T-helper 17 cell (primary cell): ENCODE results near the gene ZNF674. TPM values are rescaled to one million over a fixed set of nuclear protein-coding genes. Genes with fewer than 3 reads are reported as not detected.

Experiments
- ATAC-seq: fragments of 150-1000 bp; cut with Tn5 transposase; 2 replicates; pipeline ENCODE4 v1.10.0; 2021; ENCODE audit warnings: mild to moderate bottlenecking, moderate library complexity
- DNase-seq, 3 donors: peaks; one replicate each; pipeline versions ENCODE4 v3.0.0 to v3.0.0-alpha.2; 2020 to 2021
- H3K9me3 ChIP-seq: one replicate; pipeline ENCODE4 v1.7.0; 2013; ENCODE audit warnings: low read length, mild to moderate bottlenecking; ENCODE audit not compliant: control insufficient read depth, poor library complexity, severe bottlenecking
- H3K27ac Mint-ChIP-seq: one replicate; pipeline ENCODE4 v1.8.0; 2022; ENCODE audit warnings: mild to moderate bottlenecking, moderate library complexity, mixed read lengths
- H3K27me3 Mint-ChIP-seq: one replicate; pipeline ENCODE4 v1.8.0; 2022; ENCODE audit warnings: mixed read lengths
- H3K36me3 Mint-ChIP-seq: one replicate; pipeline ENCODE4 v1.8.0; 2022; ENCODE audit warnings: low read depth, mixed read lengths
- H3K4me1 Mint-ChIP-seq: one replicate; pipeline ENCODE4 v1.8.0; 2022; ENCODE audit warnings: mild to moderate bottlenecking, mixed read lengths
- H3K4me3 Mint-ChIP-seq: one replicate; pipeline ENCODE4 v1.8.0; 2022; ENCODE audit warnings: mild to moderate bottlenecking, moderate library complexity, mixed read lengths
- total RNA-seq, 4 donors: library from RNA in 2 of 4; stranded (reverse) in 2 of 4; gene quantifications; one replicate each; pipeline ENCODE4 v1.2.3 and lab custom pipeline; 2022 to 2026

The ZNF674 gene
- total RNA-seq, 2 donors from 2014 or later: 1.6 to 3.9 TPM

GRCh38 chrX:46575586-46575985, 30.4 kb upstream of the ZNF674 start:
- Mint-ChIP-seq H3K4me1 (peaks cover 39% of the 10 kb centered on the region), H3K27me3 (no peaks in the 10 kb centered on the region), H3K36me3 (no peaks in the 10 kb centered on the region), H3K27ac (no peak overlapping the region), H3K4me3 (peak overlapping the region; percentile 89)
- no peak for ATAC-seq
- H3K9me3 ChIP-seq: no peaks in the 10 kb centered on the region
- no peak for DNase-seq

DNA sequence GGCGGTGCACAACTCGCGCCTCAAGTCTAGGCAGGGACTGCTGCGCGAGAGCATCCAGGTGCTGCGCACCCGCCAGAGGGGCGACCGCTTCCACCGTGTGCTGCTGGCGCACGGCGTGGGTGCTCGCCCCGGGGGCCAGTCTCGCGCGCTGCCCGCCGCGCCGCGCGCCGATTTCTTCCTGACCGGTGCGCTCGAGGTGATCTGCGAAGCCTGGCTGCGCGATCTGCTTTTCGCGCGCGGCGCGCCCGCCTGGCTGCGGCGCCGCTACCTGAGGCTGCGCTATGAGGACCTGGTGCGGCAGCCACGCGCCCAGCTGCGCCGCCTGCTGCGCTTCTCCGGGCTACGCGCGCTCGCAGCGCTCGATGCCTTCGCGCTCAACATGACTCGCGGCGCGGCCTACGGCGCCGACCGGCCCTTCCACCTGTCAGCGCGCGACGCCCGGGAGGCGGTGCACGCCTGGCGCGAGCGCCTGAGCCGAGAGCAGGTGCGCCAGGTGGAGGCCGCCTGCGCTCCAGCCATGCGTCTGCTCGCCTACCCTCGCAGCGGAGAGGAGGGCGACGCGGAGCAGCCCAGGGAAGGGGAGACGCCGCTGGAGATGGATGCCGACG, 29.7 kb upstream of the ZNF674 start:
- H3K4me3 Mint-ChIP-seq: peak overlapping the region; percentile 89
- H3K27ac Mint-ChIP-seq: no peak overlapping the region
- H3K27me3 Mint-ChIP-seq: no peaks in the 10 kb centered on the region
- ATAC-seq: peak; percentile 36
- no peaks in the 10 kb centered on the region for H3K9me3 ChIP-seq
- peak; percentile 25 to 32 (median 29) for DNase-seq
- H3K4me1 Mint-ChIP-seq: peaks cover 36% of the 10 kb centered on the region
- H3K36me3 Mint-ChIP-seq: no peaks in the 10 kb centered on the region

DNA sequence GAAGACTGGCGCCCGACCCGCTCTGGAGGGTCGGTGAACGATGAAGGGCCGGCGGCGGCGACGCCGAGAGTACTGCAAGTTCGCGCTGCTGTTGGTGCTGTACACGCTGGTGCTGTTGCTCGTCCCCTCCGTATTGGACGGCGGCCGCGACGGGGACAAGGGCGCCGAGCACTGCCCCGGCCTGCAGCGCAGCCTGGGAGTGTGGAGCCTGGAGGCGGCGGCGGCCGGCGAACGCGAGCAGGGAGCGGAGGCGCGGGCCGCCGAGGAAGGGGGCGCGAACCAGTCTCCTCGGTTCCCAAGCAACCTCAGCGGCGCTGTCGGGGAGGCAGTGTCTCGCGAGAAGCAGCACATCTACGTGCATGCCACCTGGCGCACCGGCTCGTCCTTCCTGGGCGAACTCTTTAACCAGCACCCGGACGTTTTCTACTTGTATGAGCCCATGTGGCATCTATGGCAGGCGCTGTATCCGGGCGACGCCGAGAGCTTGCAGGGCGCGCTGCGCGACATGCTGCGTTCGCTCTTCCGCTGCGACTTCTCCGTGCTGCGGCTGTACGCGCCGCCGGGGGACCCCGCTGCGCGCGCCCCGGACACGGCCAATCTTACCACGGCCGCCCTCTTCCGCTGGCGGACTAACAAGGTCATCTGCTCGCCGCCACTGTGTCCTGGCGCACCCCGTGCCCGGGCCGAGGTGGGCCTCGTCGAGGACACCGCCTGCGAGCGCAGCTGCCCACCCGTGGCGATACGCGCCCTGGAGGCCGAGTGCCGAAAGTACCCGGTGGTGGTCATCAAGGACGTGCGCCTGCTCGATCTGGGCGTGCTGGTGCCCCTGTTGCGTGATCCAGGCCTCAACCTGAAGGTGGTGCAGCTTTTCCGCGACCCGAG, 28.9 kb upstream of the ZNF674 start:
- no peaks in the 10 kb centered on the region for H3K27me3 Mint-ChIP-seq
- H3K9me3 ChIP-seq: no peaks in the 10 kb centered on the region
- peak overlapping the region; percentile 81 for H3K27ac Mint-ChIP-seq
- ATAC-seq (peak; percentile 73), DNase-seq (peak; percentile 50 to 69 (median 59))
- H3K36me3 Mint-ChIP-seq: no peaks in the 10 kb centered on the region
- peaks cover 30% of the 10 kb centered on the region for H3K4me1 Mint-ChIP-seq
- H3K4me3 Mint-ChIP-seq: peak overlapping the region; percentile 89

DNA sequence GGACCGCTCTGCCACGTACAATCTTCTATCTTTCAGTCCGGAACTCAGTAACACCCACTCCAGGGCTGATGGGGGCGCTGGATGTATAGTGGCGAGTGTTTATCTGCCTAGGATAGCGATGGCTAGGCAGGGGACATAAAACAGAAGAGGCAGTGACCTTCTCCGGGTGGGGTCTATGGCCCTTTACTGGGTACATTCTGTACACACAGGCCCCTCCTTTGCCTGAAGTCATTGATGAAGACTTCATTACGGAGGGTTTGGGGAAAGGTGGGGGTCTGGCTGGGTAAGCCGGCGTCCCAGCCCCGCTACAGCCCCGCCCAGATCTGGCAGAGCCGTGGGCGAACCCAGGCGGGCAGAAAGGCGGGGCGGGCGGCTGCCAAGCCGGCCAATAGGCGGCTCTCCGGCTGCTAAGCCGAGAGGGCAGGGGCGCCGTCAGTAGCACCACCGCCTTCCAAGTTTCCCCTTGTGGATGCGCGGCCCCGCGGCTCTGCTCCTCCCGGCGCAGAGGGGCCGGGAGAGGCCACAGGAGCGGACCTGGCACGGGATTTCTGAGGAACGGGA, 28.2 kb upstream of the ZNF674 start, which contains the start of gene CHST7:
Gene CHST7, plus strand, starts transcription at position 435 of the 561 bp plus-strand sequence. CDS start 167 bp downstream, outside the sequence.
- H3K9me3 ChIP-seq: no peaks in the 10 kb centered on the region
- Mint-ChIP-seq H3K27ac (peak within 1 kb of the TSS; percentile 81), H3K4me3 (peak within 1 kb of the TSS; percentile 89), H3K4me1 (peaks cover 25% of the 10 kb centered on the region), H3K36me3 (no peaks in the 10 kb centered on the region), H3K27me3 (no peaks in the 10 kb centered on the region)
- DNase-seq (peak; percentile 29 to 57 (median 54)), ATAC-seq (peak; percentile 64)

DNA sequence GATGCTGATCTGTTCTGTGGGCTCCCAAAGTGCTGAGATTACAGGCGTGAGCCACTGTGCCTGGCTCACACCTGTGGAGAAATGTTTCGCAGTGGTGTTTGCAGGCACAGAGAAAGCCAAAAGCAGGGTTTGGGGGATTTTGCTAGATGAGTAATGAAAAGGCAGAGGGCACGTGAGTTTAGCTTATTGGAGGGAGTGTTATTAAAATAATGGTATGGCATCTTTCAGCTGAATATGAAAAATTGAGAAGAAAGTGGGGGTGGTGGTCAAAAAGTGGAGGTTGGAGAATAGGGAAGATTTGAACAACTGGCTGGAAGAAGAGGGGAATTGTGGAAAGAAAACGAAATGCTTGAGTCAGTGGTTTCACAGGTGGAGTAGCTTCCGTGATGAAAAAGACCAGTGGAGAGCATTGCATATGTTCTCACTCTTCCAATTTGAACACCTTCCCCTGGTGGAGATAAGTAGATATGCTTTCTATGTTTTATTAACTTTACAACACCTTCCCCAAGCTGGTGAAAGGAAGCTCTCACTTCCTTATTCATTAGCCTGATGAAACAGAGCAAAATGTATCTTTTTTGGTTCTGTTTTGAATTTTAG, 27.2 kb upstream of the ZNF674 start:
- H3K9me3 ChIP-seq: no peaks in the 10 kb centered on the region
- peaks cover 25% of the 10 kb centered on the region for H3K4me1 Mint-ChIP-seq
- peak overlapping the region; percentile 81 for H3K27ac Mint-ChIP-seq
- no peaks in the 10 kb centered on the region for H3K27me3 Mint-ChIP-seq
- no peaks in the 10 kb centered on the region for H3K36me3 Mint-ChIP-seq
- peak overlapping the region; percentile 89 for H3K4me3 Mint-ChIP-seq
- DNase-seq (peak in 1 of 3 donors; percentile 9), ATAC-seq (peak; percentile 29)

DNA sequence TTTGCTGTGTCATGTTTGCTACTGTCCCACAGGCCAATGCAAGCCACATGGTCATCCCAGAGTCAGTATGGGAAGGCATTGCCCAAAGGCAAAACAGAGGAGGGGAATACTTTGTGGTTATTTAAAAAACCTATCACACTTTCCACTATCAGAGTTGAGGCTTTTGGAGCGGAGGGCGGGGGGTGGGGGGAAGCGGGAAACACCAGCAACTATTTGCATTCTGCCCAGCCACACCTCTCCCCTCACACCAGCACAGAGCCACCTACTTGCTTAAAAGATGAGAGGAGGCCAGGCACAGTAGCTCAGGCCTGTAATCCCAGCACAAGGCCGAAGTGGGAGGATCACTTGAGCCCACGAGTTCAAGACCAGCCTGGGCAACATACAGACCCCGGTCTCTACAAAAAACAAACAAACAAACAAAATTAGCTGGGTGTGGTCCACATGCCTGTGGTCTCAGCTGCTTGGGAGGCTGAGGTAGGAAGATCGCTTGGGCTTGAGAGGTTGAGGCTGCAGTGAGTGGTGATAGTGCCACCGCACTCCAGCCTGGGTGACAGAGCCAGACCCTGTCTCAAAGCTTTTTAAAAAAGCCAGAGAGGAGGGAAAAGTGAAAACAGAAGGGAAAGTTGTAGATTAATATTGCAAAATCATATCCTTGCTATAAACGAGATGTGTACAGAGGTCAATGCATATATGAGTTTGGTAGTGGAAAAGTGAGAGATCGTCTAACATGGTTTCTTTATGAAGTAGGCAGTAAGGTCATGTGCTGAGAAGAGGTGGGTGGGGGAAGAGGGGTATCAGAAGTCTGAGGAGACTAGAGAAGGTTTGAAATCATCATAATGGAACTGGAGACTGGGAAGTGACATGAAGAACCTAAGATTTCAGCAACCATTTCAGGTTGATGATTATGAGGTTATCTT, 26.5 kb upstream of the ZNF674 start:
- ATAC-seq: no peak
- H3K36me3 Mint-ChIP-seq: no peaks in the 10 kb centered on the region
- H3K4me1 Mint-ChIP-seq: peaks cover 21% of the 10 kb centered on the region
- peak overlapping the region; percentile 89 for H3K4me3 Mint-ChIP-seq
- H3K9me3 ChIP-seq: no peaks in the 10 kb centered on the region
- peak overlapping the region; percentile 81 for H3K27ac Mint-ChIP-seq
- no peak for DNase-seq
- H3K27me3 Mint-ChIP-seq: no peaks in the 10 kb centered on the region

GRCh38 chrX:46569621-46570020, 24.4 kb upstream of the ZNF674 start:
- H3K4me3 Mint-ChIP-seq: no peak overlapping the region
- no peaks in the 10 kb centered on the region for H3K27me3 Mint-ChIP-seq
- H3K27ac Mint-ChIP-seq: no peak overlapping the region
- no peaks in the 10 kb centered on the region for H3K36me3 Mint-ChIP-seq
- DNase-seq: no peak
- peaks cover 13% of the 10 kb centered on the region for H3K4me1 Mint-ChIP-seq
- no peak for ATAC-seq
- H3K9me3 ChIP-seq: no peaks in the 10 kb centered on the region

DNA sequence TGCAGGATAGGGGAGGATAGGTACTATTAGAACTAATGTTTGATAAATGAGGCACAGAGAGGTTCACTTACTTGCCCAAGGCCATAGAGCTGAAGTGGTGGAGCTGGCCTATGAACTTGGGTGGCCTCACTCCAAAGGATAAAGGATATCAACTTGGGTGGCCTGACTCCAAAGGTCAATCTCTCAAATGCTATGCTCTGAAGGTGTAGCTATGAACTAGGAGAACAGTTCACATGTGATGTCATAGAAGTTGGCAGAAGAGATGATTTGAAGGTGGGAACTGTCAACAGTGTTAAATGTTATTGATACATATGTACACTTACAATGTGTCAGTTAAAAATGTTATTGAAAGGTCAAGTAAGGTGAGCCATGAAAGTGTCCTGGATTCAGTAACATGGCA, 22.2 kb upstream of the ZNF674 start:
- no peak for DNase-seq
- H3K27ac Mint-ChIP-seq: no peak overlapping the region
- no peaks in the 10 kb centered on the region for H3K9me3 ChIP-seq
- no peak for ATAC-seq
- peaks cover under 1% of the 10 kb centered on the region for H3K36me3 Mint-ChIP-seq
- H3K27me3 Mint-ChIP-seq: no peaks in the 10 kb centered on the region
- peaks cover 9% of the 10 kb centered on the region for H3K4me1 Mint-ChIP-seq
- no peak overlapping the region for H3K4me3 Mint-ChIP-seq

DNA sequence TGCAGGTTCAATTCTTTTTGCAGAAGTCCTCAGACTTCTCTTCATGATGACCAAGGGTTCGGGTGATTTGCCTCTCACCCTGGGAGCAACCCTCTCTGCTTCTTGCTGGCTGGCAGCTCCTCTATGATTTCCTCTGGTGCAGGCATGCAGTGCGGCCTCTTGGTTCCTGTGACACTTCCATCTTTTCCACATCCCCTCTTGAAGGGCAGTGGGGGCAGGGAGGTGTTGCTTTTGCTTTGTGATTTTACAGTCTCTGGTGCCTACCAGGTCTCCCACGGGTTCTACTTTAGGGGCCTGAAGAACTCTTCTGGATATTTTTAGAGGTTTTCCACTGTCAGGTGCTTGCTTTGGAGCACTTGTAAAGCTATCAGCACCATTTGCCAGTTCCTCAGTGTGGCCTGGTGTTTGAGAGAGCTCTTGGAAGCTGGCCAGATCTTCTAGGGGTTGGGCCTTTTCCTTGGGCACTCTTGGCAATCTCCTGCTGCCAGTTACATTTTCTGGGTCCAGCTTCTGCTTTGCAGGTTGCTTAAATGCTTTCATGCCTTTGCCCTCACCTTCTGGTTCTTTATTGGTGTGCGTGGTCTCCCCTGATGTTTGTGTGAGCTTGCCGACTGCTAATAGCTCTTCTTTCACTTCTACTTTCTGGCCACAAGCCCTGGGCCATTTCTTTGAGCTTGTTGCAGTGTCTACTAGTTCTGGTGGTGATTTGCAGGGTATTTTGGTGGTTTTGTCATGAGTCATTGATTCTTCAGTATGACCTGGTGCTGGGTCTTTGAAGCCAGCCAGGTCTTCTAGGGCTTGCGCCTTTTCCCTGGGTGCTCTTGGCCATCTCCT, 16.8 kb upstream of the ZNF674 start:
- peaks cover 5% of the 10 kb centered on the region for H3K4me1 Mint-ChIP-seq
- peaks cover 2% of the 10 kb centered on the region for H3K36me3 Mint-ChIP-seq

DNA sequence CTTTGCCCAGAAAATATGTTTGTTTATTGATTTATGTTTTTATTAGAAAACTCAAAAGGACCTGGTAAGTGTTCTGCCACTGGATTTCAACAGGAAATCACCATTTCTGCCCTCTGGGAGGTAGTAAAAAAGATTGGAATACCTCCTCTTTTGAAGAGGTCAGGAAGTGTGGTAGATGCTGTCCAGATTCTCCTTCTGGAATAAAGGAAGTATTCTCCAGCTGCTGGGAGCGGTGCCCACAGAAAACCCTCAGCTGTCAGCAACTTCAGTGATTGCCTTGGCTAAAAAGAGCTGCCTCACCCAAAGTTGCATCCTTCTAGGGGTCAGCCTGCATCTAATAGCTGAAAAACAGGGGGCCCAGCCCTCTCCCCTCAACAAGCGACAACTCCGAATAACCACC, 13.8 kb upstream of the ZNF674 start:
- H3K27ac Mint-ChIP-seq: no peak overlapping the region
- H3K27me3 Mint-ChIP-seq: no peaks in the 10 kb centered on the region
- no peak for ATAC-seq

More for the DNA sequence above, 16.8 kb upstream of the ZNF674 start:
- H3K9me3 ChIP-seq: no peaks in the 10 kb centered on the region
- no peak for DNase-seq
- peak; percentile 30 for ATAC-seq
- Mint-ChIP-seq H3K27ac (no peak overlapping the region), H3K27me3 (no peaks in the 10 kb centered on the region), H3K4me3 (peak overlapping the region; percentile 19)

DNA sequence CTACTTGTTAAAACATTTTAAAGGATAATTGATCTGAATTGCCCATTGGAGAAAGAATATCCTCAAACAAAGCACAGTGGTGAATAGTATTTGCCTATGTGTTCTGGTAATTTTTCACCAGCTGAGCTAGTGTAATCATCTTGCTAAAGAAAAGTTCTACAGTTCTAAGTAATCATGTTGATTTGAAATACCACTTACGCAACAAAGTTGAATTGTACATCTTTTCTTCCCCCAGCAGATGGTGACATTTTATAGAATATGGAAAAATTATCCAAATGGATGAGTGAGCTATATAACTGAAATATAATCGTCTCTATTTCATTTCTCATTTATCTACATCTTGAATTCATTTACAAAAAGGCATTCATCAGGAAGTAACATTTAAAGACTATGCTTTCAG, 9.7 kb upstream of the ZNF674 start:
- H3K27ac Mint-ChIP-seq: no peak overlapping the region
- H3K9me3 ChIP-seq: no peaks in the 10 kb centered on the region
- H3K4me1 Mint-ChIP-seq: no peaks in the 10 kb centered on the region
- H3K4me3 Mint-ChIP-seq: no peak overlapping the region
- H3K27me3 Mint-ChIP-seq: no peaks in the 10 kb centered on the region
- no peaks in the 10 kb centered on the region for H3K36me3 Mint-ChIP-seq
- ATAC-seq (no peak), DNase-seq (no peak)

More for the DNA sequence above, 13.8 kb upstream of the ZNF674 start:
- Mint-ChIP-seq H3K36me3 (peaks cover 2% of the 10 kb centered on the region), H3K4me3 (no peak overlapping the region), H3K4me1 (peaks cover 5% of the 10 kb centered on the region)
- no peak for DNase-seq
- no peaks in the 10 kb centered on the region for H3K9me3 ChIP-seq

- peaks cover 2% of the 10 kb centered on the region for H3K4me1 Mint-ChIP-seq
- H3K4me3 Mint-ChIP-seq: no peak overlapping the region
- no peaks in the 10 kb centered on the region for H3K9me3 ChIP-seq
- no peak overlapping the region for H3K27ac Mint-ChIP-seq
- ATAC-seq (no peak), DNase-seq (no peak)
- no peaks in the 10 kb centered on the region for H3K27me3 Mint-ChIP-seq
- peaks cover under 1% of the 10 kb centered on the region for H3K36me3 Mint-ChIP-seq
These were observed 8.7 kb upstream of the ZNF674 start for GRCh38 chrX:46553935-46554334.
